GM21447 (cell line): ENCODE results near the gene ENOX2.
"Not testable (repeated sequence)": the region's sequence is repeated elsewhere in the genome, so short reads cannot be mapped to it uniquely, and the experiment has no call there.

Experiments
- ATAC-seq: cut with Tn5 transposase; IDR thresholded peaks from one replicate; pipeline ENCODE4 v1.9.1; 2021; ENCODE audit not compliant: unreplicated experiment

ENOX2 gene

DNA sequence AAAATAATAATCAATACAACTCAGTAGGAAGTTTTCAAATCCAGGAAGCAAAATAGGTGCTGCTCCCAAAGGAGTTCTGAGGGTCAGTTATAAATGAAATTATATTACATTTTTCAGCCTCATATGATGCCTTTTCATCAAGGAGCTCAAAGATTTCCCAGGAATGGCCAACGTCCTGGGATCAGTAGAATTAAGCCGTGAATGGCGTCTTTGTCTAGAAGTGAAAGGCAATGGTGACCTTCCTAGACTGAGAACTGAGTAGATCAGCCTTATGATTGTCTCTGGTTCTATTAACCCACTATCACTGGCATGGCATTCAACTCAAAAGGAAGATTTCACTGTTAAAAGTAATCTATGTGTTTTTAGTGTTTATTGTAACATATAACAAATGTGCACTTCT, 74.4 kb downstream of the ENOX2 start:
- ATAC-seq = no peak

DNA sequence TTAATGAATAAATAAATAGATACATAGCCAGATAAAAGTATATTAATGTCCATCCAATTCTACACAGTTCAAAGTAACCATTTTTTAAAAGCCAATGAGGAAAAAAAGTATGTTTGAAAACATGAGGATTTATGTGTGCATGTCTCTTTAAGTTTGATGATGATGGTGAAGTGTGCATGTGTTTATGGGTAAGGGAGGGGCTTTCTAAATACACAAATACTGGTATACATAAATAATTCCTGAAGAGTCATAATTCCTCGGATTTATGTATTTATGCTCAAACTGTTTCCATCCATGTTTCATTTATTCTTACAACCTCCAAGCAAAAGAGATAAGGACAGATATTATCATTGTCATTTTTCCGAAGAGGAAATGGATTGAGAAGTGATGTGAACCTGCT, 75.4 kb downstream of the ENOX2 start:
- no peak for ATAC-seq

DNA sequence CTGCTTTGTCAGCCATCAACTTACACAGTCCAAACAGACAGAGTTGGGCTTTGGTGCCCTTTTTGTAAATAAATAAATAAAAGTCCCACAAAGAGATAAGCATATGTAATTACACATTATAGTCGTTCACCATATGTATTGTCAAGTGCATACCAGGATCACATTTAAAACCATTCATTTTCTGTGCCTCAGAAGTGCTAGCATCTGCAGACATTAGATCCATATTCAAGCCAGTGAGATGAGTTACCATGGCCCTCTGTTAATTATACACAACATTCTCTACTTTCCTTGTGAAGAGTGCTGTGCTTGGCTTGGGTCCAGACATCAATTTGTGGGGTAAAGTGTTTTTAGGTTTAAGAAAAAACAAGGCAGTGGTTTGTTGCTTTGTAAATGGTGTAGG, 76.8 kb downstream of the ENOX2 start:
- no peak for ATAC-seq

DNA sequence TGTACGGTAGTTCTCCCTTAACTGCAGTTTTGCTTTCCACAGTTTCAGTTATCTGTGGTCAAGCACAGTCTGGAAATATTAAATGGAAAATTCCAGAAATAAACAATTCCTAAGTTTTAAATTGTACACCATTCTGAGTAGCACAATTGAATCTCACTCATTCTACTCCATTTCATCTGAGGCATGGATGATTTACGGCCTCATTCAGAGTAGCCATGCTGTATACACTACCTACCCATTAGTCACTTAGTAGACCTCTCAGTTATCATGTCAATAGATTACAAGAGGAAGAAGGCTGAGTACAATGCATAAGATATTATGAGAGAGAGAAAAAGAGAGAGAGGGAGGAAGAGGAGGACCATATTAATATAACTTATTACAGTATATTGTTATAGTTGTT, 77.5 kb downstream of the ENOX2 start:
- no peak for ATAC-seq

DNA sequence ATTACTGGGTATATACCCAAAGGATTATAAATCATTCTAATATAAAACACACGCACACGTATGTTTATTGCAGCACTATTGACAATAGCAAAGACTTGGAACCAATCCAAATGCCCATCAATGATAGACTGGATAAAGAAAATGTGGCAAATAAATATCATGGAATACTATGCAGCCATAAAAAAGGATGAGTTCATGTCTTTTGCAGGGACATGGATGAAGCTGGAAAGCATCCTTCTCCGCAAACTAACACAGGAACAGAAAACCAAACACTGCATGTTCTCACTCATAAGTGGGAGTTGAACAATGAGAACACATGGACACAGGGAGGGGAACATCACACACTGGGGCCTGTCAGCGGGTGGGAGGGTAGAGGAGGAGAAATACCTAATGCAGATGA, 83.6 kb downstream of the ENOX2 start:
- not testable (repeated sequence) for ATAC-seq

DNA sequence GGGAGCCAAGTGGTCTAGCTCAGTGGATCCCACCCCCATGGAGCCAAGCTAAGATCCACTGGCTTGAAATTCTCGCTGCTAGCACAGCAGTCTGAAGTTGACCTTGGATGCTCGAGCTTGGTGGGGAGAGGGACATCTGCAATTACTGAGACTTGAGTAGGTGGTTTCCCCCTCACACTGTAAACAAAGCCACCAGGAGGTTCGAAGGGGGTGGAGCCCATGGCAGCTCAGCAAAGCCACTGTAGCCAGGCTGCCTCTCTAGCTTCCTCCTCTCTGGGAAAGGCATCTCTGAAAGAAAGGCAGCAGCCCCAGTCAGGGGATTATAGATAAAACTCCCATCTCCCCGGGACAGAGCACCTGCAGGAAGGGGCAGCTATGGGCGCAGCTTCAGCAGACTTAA, 89.1 kb downstream of the ENOX2 start:
- not testable (repeated sequence) for ATAC-seq

DNA sequence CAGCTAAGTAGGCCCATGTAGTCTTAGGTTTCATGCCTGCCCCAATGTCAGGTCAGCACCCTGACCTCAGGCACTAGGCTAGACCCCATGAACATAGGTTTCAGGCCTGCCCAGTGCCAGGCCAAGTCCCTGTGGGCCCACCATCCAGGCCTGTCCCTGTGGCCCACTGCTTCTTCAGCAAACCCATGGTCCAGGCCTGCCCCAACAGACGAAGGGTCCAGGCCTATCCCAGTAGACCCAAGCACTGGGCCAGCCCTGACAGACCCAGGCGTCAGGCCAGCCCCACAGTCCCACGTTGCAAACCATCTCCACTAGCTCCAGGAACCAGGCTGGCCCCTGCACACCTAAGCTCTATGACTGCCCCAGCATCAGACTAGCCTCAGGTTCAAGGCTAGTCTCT, 92.4 kb downstream of the ENOX2 start:
- ATAC-seq = no peak

DNA sequence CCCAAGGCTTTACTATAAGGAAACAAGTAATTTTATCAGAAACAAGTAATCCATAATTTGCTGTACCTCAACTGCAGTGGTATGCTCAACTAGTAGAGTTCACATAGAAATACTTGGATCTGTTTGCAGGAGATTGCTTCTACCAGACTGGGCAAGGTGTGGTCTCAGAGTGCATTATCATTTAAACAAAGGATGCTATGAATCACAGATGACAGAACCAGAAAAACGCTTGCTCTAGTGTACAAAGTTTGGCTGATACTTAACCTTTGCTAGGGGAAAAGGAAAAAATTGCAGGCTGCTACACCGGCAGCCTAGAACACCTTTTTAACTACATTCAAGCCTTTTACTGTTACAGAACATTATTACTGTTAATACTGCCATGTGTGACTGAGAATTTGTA, 97.1 kb downstream of the ENOX2 start:
- no peak for ATAC-seq

DNA sequence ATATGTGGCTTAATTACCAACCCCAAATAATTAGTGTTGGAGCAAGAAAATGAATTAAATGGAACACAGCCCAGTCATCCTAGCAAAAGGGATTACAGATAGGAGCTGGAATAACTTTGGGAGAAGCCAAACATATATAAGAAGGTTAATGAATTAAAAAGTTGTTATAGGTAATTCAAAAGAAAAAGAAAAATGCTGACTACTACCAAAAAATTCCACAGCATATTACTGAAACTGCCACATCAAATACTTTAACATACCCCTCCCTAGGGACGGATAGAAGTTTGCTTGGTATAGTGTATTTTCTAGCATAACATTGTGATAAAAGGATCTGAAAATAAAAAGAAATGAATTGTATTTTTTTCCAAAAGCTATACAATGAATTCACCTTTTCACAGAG, 99.5 kb downstream of the ENOX2 start:
- no peak for ATAC-seq

DNA sequence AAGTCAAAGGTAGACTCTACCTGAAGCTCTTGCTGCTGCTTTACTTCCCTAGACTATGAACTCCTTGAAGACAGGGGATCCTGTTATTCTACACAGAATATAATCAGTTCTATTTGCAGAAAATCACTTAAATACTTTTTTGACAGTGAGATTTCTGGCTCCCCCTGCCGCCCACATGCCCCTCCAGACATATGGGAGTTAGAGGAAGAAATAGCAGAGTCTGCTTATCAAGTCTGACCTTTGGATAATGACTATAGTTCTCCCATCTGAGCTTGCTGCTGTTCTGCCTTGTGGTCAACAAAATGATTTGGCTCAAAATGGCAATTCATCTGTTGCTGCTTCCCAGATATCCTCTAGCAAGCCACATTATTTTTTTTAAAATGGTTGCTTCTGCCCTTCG, 101.1 kb downstream of the ENOX2 start:
- no peak for ATAC-seq

DNA sequence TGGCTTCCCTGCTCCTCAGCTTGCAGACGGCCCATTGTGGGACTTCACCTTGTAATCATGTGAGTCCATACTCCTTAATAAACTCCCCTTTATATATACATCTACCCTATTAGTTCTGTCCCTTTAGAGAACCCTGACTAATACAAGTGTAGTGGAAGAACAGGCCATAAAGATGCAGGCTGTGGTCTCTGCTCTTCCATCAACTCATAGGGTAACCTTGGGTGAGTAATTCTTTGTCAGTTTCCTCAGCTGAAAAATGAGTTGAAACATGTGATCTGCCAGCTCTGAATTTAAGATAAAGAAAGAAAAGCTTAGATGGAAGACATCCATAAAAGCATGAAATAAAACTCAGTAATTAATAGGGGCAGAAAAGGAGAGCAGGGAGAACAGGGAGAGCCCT, 103.6 kb downstream of the ENOX2 start:
- no peak for ATAC-seq

DNA sequence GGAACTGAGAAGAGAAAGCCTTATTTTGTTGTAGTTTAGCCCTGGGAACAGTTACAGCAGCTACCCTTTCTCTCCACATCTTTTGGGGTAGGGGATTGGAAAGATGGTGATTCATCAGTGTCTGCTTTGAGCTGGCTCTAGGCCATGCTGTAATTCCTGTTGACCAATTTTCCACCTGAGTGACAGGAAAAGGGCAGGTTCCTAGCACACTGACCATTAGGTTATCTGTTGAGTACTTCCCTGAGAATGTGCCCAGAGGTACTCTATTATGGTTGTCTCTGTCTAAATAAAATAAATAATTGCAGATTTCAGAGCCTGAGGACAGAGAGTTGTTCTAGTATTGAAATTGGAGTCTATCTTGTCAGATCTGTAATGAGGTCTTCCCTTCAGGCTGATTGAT, 109.0 kb downstream of the ENOX2 start:
- no peak for ATAC-seq

DNA sequence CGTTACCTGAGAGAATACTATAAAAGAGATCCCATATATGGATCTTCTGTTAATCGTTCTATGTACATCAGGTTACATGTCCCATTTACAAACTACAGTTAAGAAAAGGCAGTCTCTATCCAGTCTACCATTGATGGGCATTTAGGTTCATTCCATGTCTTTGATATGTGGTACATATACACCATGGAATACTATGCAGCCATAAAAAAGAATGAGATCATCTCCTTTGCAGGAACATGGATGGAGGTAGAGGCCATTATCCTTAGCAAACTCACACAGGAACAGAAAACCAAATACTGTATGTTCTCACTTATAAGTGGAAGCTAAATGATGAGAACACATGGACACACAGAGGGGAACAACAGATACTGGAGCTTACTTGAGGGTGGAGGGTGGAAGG, 111.1 kb downstream of the ENOX2 start:
- not testable (repeated sequence) for ATAC-seq

DNA sequence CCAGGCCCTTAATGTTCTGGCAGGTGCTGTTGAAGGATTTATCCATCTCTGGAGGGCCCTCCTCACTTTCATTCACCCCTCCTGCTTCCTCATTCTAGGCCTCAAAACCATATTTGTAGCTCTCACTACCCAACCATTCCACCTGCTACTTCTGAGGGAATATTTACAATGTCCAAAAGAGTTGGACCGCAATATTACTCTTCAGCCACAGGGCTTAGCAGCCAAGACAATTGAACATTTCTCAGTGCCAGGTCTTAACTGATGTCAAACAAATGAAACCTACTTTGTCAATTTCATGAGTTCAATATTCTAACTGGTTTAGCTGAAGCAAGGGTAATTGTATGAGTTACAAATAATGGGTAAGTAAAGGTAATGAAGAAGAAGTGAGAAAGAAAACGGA, 113.2 kb downstream of the ENOX2 start:
- no peak for ATAC-seq

DNA sequence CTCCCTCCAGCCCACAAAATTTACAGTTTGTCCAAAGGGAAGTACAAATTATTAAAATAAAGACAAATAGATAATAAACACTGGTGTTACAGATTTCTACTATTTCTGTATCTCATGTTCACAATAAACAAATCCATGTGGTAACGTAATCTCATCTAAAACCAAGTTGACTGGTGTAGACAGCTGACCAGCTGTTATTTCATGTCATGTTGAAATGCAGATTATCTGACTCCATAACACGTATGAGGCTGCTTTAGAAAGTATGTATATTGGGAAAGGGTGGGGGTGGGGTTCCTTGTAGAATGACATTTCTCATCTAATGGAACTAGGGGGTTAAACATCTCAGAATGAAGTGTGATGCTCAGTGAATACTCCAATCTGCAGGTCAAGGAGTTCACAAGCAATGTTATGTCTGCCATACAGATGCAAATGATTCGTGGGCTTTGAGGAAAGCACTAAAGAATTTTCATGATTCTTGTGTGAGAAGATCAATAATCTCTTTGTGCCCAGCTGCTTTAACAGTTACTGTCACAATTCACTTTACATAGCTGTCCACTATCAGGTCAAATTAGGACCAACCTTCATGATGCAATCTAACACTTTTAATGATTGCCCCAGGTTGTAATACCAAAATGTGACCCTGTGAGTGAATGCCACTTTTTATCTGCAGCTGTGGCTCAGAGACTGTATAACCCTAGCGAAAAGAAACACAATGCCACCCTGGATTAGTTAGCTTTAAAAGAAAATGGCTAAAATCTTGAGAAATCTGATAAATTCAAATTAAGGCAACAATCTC, 114.0 kb downstream of the ENOX2 start:
- no peak for ATAC-seq

DNA sequence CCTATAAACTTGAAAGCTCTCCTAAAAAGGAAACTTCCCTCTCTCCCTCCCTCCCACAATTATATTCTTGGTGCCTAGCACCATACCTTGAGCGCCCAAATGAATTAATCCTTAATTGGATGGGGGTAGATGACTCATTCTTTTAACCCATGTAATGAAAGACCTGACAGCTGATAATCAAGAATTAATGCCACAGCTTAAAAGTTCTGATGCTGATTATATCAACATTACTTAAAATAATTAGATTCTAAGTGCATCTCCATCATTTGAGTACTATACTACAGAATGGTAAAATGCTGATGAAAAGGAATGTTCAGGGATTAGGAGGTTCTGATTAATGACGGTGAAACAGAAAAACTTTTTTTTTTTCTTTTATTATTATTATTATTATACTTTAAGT, 117.0 kb downstream of the ENOX2 start:
- ATAC-seq = no peak

DNA sequence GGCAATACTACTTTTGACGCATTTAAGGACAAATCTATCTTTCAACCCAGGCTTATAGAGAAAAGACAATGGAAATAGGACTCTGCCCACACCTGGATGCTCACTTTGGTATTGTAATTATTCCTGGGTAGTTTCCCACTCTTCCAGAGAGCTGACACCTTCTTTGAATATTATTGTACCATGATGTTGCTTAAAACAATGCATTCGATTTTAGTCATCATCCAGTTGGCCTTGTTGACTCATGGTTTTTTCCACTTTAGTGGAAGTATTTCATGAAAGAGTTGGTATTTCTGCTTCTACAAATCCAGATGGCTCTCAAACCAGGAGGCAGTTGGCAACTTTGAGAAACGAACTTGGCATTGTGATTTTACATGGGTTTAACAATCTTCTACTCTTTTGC, 124.2 kb downstream of the ENOX2 start:
- no peak for ATAC-seq

DNA sequence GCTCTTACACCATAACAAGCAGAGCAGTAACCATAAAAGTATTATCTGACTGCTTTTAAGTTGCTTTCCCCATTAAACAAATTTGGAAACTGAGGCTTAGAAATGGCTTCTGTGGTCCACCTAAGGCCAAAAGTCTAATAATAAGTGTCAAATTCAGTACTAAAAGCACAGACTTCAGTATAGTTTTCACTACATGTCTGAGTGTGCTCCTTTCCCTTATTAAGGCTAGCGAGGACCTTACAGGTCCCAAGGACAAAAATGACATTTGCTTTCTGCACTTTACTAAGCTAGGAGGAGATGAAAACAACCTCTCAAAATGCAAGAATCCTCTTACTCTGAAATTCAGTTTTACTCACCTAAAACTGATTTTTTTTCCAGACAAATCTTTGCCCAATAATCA, 127.2 kb downstream of the ENOX2 start:
- no peak for ATAC-seq

DNA sequence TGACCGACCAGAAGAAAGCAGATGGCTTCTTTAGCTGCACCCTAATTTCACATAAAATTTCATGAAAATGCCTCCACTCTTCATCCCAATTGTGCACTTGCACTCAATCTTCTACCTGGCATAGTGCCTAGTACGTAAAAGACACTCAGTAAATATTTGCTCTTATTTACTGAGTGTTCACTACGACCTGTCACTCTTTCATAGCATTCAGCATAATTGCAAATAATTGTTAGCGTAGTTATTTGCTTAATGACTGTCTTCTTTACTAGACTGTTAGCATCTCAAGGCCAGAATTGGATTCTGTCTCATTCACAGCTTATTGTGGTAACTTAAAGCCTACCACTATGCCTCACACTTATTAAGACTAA, 130.2 kb downstream of the ENOX2 start:
- no peak for ATAC-seq

DNA sequence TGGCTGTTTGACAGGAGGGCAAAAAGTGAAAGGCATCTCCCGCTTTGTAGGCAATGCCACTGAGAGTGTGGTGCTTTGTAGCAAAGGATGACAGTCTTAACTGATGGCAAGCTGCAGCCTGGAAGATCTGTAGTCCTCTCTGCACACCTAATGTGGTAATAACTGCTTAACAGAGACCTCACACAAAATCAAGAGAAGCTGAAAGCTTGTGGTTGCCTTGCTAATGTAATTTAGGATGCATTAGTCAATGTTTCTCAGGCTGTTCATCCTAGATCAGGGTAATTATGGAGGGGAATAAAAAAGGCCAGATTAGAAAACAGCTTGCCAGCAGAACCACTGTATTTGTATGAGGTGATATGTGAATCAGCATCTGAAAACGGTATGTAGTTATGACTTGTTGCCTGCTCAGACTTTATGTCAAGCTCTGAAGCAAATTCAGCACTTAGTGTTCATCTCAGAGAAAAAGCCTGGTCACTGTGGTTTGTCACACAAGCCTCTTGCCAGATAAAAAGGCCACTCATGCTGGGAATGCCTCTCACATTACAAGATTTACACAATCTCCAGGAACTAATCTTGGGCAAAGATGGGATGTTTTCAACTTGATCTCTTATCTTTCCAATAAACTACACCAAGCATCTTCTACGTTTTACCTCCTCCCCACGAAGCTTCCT, 130.8 kb downstream of the ENOX2 start:
- ATAC-seq = no peak

DNA sequence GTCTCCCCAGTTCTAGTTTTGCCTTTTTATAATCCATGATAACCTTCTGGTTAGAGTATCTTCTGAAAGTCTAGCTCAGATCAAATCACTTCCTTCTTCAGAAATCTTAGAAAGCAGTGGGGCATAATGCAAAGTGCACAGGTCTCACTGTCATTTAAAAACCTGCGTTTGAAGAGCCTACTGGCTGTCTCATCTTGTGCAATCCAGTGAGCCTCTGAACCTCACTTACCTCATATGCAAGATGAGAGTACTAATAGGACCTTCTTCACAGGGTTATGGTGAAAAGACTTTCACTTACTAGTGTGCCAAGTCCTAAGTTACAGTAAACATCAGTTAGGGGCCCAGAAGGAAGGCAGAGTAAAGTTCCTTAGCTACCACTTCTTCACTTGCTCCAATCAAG, 131.4 kb downstream of the ENOX2 start:
- ATAC-seq = no peak

DNA sequence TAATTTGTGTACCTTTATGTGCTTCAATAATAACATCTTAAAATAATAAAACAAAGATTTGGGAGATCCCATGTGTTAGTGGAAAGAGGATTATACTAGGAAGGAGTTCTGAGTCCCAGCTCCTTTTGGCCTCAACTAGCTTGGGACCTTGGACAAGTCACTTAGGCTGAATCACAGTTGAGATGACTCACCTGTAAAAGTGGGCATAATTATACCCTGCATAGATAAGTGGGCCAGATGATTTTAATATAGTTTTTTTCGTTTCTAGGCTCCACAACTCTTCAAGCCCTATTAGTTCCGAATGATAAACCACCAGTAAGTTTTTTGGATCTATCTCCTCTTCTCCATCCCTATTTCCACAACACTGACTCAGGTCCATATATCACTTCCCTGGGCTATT, 131.8 kb downstream of the ENOX2 start:
- ATAC-seq = no peak

DNA sequence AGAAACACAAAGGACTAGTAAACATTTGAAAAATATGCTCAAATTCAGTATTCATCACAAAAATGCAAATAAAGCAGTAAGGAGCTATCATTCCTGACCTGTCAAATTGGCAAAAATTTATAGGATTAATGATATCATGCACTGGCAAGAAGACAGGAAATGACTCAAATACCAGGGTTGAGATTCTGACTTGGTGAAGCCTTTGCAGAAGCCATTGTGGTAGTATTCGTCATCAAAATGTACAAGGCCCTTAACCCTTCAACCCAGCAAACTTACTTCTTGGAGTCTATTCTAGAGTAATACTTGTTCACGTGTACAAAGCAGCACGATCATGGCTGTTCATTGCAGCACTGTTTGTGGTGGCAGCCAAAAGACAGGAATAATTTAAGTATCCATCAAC, 132.4 kb downstream of the ENOX2 start:
- ATAC-seq = no peak
